OCI-M2 (cell line): Measurements from ENCODE around the gene EIF3A.

Experiments
- DNase-seq: peaks from one replicate; lab custom pipeline; 2025; ENCODE audit not compliant: unreplicated experiment; lab: John Stamatoyannopoulos, UW

The EIF3A gene

GRCh38 chr10:119007211-119007574 lies 73.4 kb downstream of the EIF3A start:
- no peak for DNase-seq

GRCh38 chr10:119006451-119007210 lies 74.0 kb downstream of the EIF3A start:
- DNase-seq: no peak

- DNase-seq: no peak
Observed at GRCh38 chr10:119005362-119006043, 75.1 kb downstream of the EIF3A start.

GRCh38 chr10:119003572-119004289 lies 76.9 kb downstream of the EIF3A start:
- DNase-seq: no peak

- no peak for DNase-seq
Observed at GRCh38 chr10:119001717-119002500, 78.7 kb downstream of the EIF3A start.

- DNase-seq: no peak
Observed at GRCh38 chr10:118998183-118998582, 82.4 kb downstream of the EIF3A start.

- no peak for DNase-seq
Observed at GRCh38 chr10:118997379-118997778, 83.2 kb downstream of the EIF3A start.

- no peak for DNase-seq
Observed at GRCh38 chr10:118995739-118996138, 84.9 kb downstream of the EIF3A start.

- no peak for DNase-seq
Observed at GRCh38 chr10:118994321-118994720, 86.3 kb downstream of the EIF3A start.

- DNase-seq: no peak
Observed at GRCh38 chr10:118993214-118993613, 87.4 kb downstream of the EIF3A start.

GRCh38 chr10:118992496-118992895 lies 88.1 kb downstream of the EIF3A start:
- DNase-seq: no peak

GRCh38 chr10:118990326-118990725 lies 90.3 kb downstream of the EIF3A start:
- no peak for DNase-seq

- DNase-seq: no peak
Observed at GRCh38 chr10:118986815-118987790, 93.5 kb downstream of the EIF3A start.

GRCh38 chr10:118985576-118985975 lies 95.0 kb downstream of the EIF3A start:
- DNase-seq: no peak
